Skeletal muscle satellite cell (primary cell): Measurements from ENCODE around the gene HMGA1. TPM values are rescaled to one million over a fixed set of nuclear protein-coding genes. Genes with fewer than 3 reads are reported as not detected.

Experiments used
- H3K27me3 ChIP-seq: 2 replicates; pipeline ENCODE4 v1.7.0; 2013; ENCODE audit warnings: low read length; ENCODE audit not compliant: control insufficient read depth, insufficient read depth
- H3K36me3 ChIP-seq: 2 replicates; pipeline ENCODE4 v1.7.0; 2013; ENCODE audit warnings: mild to moderate bottlenecking, control low read depth, low read length; ENCODE audit not compliant: insufficient read depth
- H3K4me1 ChIP-seq: 2 replicates; pipeline ENCODE4 v1.7.0; 2013; ENCODE audit warnings: low read length; ENCODE audit not compliant: control insufficient read depth, insufficient read depth
- H3K4me2 ChIP-seq: 2 replicates; pipeline ENCODE4 v1.7.0; 2013; ENCODE audit warnings: mild to moderate bottlenecking, low read length
- H3K4me3 ChIP-seq: 2 replicates; pipeline ENCODE4 v1.7.0; 2013; ENCODE audit warnings: low read length
- H3K9ac ChIP-seq: 2 replicates; pipeline ENCODE4 v1.7.0; 2013; ENCODE audit warnings: mild to moderate bottlenecking, low read depth, low read length, moderate library complexity
- H3K9me3 ChIP-seq: replicated peaks from 2 replicates; pipeline ENCODE4 v1.7.0; 2013; ENCODE audit warnings: mild to moderate bottlenecking, control low read depth, low read length
- small RNA-seq: library from RNA; depleted of rRNA; stranded (forward); fragments of <200 nt; gene quantifications from one replicate; pipeline ENCODE3, GENCODE V24; 2012

HMGA1 gene

DNA sequence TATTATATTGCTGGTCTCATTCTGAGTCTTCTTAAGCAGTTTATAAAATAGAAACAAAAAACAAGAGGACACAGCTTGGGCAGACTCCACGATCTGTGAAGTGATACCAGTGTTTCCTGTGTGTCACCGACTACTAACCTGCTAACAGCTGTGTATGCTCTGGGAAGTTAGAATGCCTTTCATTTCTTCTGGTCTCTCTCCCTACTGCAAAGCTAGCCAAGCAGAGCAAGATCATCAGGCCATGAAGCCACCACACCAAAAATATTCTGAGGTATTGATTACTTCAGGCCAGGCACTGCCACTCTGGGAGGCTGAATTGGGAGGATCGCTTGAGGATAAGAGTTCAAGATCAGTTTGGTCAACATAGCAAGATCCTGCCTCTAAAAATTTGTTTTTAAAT lies 59.0 kb downstream of the HMGA1 start:
- H3K36me3 ChIP-seq, result peaks cover 19% of the 10 kb centered on the region
- H3K4me2 ChIP-seq, result no peak overlapping the region
- peaks cover 6% of the 10 kb centered on the region for H3K4me1 ChIP-seq
- no peak overlapping the region for H3K9ac ChIP-seq
- H3K4me3 ChIP-seq, result no peak overlapping the region
- no peaks in the 10 kb centered on the region for H3K27me3 ChIP-seq
- H3K9me3 ChIP-seq, result no peaks in the 10 kb centered on the region

Small RNAs within 50 kb of the gene (small RNA-seq; reads per million reads assigned to genes)
- gene MIR6835, result not detected
